ENCODE data around the gene TXNDC11. TPM values are rescaled to one million over a fixed set of nuclear protein-coding genes. Genes with fewer than 3 reads are reported as not detected.

Gene TXNDC11
- total RNA-seq, 1 experiment from 2014 or later, result 17.6 TPM

GRCh38 chr16:11706180-11706742 is 36.4 kb downstream of the TXNDC11 start:
- no peaks in the 10 kb centered on the region for H3K27me3 ChIP-seq (replicated peaks; ENCODE audit: insufficient read depth, low read depth, low read length, poor library complexity)
- DNase-seq (ENCODE audit: low spot score), result no peak
- ChIA-PET CTCF (no interaction called here), POLR2A (ENCODE audit: low non-redundant PET) (no interaction called here)
- TF ChIP-seq CTCF (conservative IDR thresholded peaks at IDR 0.05; ENCODE audit: low read depth, low read length) (no peak), EZH2 (IDR thresholded peaks at IDR 0.05; ENCODE audit: borderline replicate concordance, low read depth, low read length, poor library complexity, severe bottlenecking) (no peak)
- no TSS peak for BruUV-seq (replicated peaks)
- H3K36me3 ChIP-seq (ENCODE audit: insufficient read depth, low read length, poor library complexity, severe bottlenecking), result no peaks in the 10 kb centered on the region
- intact Hi-C loops (cut with micrococcal nuclease; ENCODE audit: unreplicated experiment), result no loop called here
- H3K4me3 ChIP-seq (ENCODE audit: low read depth, low read length, poor library complexity, severe bottlenecking), result no peak overlapping the region
- no peaks in the 10 kb centered on the region for H3K4me1 ChIP-seq (ENCODE audit: insufficient read depth, low read length, poor library complexity, severe bottlenecking)
- H3K27ac ChIP-seq (ENCODE audit: low read depth, low read length, poor library complexity, severe bottlenecking), result no peak overlapping the region
- H3K9me3 ChIP-seq (ENCODE audit: low read depth, low read length, poor library complexity, severe bottlenecking), result no peaks in the 10 kb centered on the region

GRCh38 chr16:11705311-11706025 is 37.2 kb downstream of the TXNDC11 start:
- Histone ChIP-seq H3K27ac (ENCODE audit: low read depth, low read length, poor library complexity, severe bottlenecking) (no peak overlapping the region), H3K4me3 (ENCODE audit: low read depth, low read length, poor library complexity, severe bottlenecking) (no peak overlapping the region), H3K36me3 (ENCODE audit: insufficient read depth, low read length, poor library complexity, severe bottlenecking) (no peaks in the 10 kb centered on the region), H3K27me3 (replicated peaks; ENCODE audit: insufficient read depth, low read depth, low read length, poor library complexity) (no peaks in the 10 kb centered on the region), H3K9me3 (ENCODE audit: low read depth, low read length, poor library complexity, severe bottlenecking) (no peaks in the 10 kb centered on the region), H3K4me1 (ENCODE audit: insufficient read depth, low read length, poor library complexity, severe bottlenecking) (no peaks in the 10 kb centered on the region)
- CTCF ChIA-PET, result interaction anchor here (0.6 kb wide), 1 partner anchor 334 kb away, joined by 6 read pairs; no protein-coding TSS in a partner anchor
- intact Hi-C loops (cut with micrococcal nuclease; ENCODE audit: unreplicated experiment), result no loop called here
- BruUV-seq (replicated peaks), result no TSS peak
- POLR2A ChIA-PET (ENCODE audit: low non-redundant PET), result no interaction called here
- DNase-seq (ENCODE audit: low spot score), result no peak
- TF ChIP-seq CTCF (conservative IDR thresholded peaks at IDR 0.05; ENCODE audit: low read depth, low read length) (no peak), EZH2 (IDR thresholded peaks at IDR 0.05; ENCODE audit: borderline replicate concordance, low read depth, low read length, poor library complexity, severe bottlenecking) (no peak)

- ChIA-PET POLR2A (ENCODE audit: low non-redundant PET) (no interaction called here), CTCF (no interaction called here)
- TF ChIP-seq EZH2 (IDR thresholded peaks at IDR 0.05; ENCODE audit: borderline replicate concordance, low read depth, low read length, poor library complexity, severe bottlenecking), result no peak
- no peak for TF ChIP-seq CTCF (conservative IDR thresholded peaks at IDR 0.05; ENCODE audit: low read depth, low read length)
- Histone ChIP-seq H3K4me3 (ENCODE audit: low read depth, low read length, poor library complexity, severe bottlenecking) (no peak overlapping the region), H3K36me3 (ENCODE audit: insufficient read depth, low read length, poor library complexity, severe bottlenecking) (peaks cover 9% of the 10 kb centered on the region), H3K9me3 (ENCODE audit: low read depth, low read length, poor library complexity, severe bottlenecking) (no peaks in the 10 kb centered on the region), H3K27ac (ENCODE audit: low read depth, low read length, poor library complexity, severe bottlenecking) (no peak overlapping the region), H3K4me1 (ENCODE audit: insufficient read depth, low read length, poor library complexity, severe bottlenecking) (no peaks in the 10 kb centered on the region), H3K27me3 (replicated peaks; ENCODE audit: insufficient read depth, low read depth, low read length, poor library complexity) (no peaks in the 10 kb centered on the region)
- DNase-seq (ENCODE audit: low spot score), result no peak
- BruUV-seq (replicated peaks), result no TSS peak
- intact Hi-C loops (cut with micrococcal nuclease; ENCODE audit: unreplicated experiment), result no loop called here
These were observed 42.2 kb downstream of the TXNDC11 start for GRCh38 chr16:11700264-11701029.
